ENCODE measurements around the gene OBP2B.
"Not testable (repeated sequence)": the region's sequence is repeated elsewhere in the genome, so short reads cannot be mapped to it uniquely, and the experiment has no call there.

Gene OBP2B

GRCh38 chr9:133200631-133201030 lies 8.4 kb downstream of the OBP2B start:
- no peak for DNase-seq

- DNase-seq = no peak
Observed at GRCh38 chr9:133199648-133200321, 9.3 kb downstream of the OBP2B start.

- no peak for DNase-seq
Observed at GRCh38 chr9:133195029-133195428, 14.0 kb downstream of the OBP2B start.

GRCh38 chr9:133194597-133194996 lies 14.5 kb downstream of the OBP2B start:
- DNase-seq = no peak

GRCh38 chr9:133191989-133192388 lies 17.1 kb downstream of the OBP2B start:
- DNase-seq = no peak

- no peak for DNase-seq
Observed at GRCh38 chr9:133189826-133190225, 19.2 kb downstream of the OBP2B start.

GRCh38 chr9:133188843-133189180 lies 20.2 kb downstream of the OBP2B start:
- DNase-seq = no peak

- peak; percentile 22 to 31 for DNase-seq
Observed at GRCh38 chr9:133188006-133188842, 20.8 kb downstream of the OBP2B start.

GRCh38 chr9:133187561-133188005 lies 21.5 kb downstream of the OBP2B start:
- DNase-seq = no peak

GRCh38 chr9:133186736-133187135 lies 22.3 kb downstream of the OBP2B start:
- no peak for DNase-seq

- peak; percentile 80 to 86 for DNase-seq
Observed at GRCh38 chr9:133184971-133185370, 24.1 kb downstream of the OBP2B start.

GRCh38 chr9:133182151-133182550 lies 26.9 kb downstream of the OBP2B start:
- no peak for DNase-seq

- no peak for DNase-seq
Observed at GRCh38 chr9:133181561-133181960, 27.5 kb downstream of the OBP2B start.

- DNase-seq = no peak
Observed at GRCh38 chr9:133180953-133181352, 28.1 kb downstream of the OBP2B start.

- DNase-seq = no peak
Observed at GRCh38 chr9:133173056-133173455, 36.0 kb downstream of the OBP2B start.

GRCh38 chr9:133171161-133171961 lies 37.7 kb downstream of the OBP2B start:
- no peak for DNase-seq

GRCh38 chr9:133170716-133171115 lies 38.3 kb downstream of the OBP2B start:
- DNase-seq = no peak

GRCh38 chr9:133169687-133170086 lies 39.4 kb downstream of the OBP2B start:
- not testable (repeated sequence) for DNase-seq

GRCh38 chr9:133169102-133169501 lies 39.9 kb downstream of the OBP2B start:
- DNase-seq = no peak

- no peak for DNase-seq
Observed at GRCh38 chr9:133168432-133168831, 40.6 kb downstream of the OBP2B start.

- no peak for DNase-seq
Observed at GRCh38 chr9:133167769-133168168, 41.3 kb downstream of the OBP2B start.

- no peak for DNase-seq
Observed at GRCh38 chr9:133167096-133167730, 41.8 kb downstream of the OBP2B start.

GRCh38 chr9:133166392-133166791 lies 42.7 kb downstream of the OBP2B start:
- no peak for DNase-seq
